ENCODE results near the gene XXYLT1.
"Not testable (repeated sequence)": the region's sequence is repeated elsewhere in the genome, so short reads cannot be mapped to it uniquely, and the experiment has no call there.

Gene XXYLT1

GRCh38 chr3:195226900-195227447, 44.0 kb downstream of the XXYLT1 start:
- DNase-seq (ENCODE audit: low read depth in 2 of 2), result no peak

- DNase-seq (ENCODE audit: low read depth in 2 of 2), result no peak
Observed at GRCh38 chr3:195226445-195226844, 44.5 kb downstream of the XXYLT1 start.

DNA sequence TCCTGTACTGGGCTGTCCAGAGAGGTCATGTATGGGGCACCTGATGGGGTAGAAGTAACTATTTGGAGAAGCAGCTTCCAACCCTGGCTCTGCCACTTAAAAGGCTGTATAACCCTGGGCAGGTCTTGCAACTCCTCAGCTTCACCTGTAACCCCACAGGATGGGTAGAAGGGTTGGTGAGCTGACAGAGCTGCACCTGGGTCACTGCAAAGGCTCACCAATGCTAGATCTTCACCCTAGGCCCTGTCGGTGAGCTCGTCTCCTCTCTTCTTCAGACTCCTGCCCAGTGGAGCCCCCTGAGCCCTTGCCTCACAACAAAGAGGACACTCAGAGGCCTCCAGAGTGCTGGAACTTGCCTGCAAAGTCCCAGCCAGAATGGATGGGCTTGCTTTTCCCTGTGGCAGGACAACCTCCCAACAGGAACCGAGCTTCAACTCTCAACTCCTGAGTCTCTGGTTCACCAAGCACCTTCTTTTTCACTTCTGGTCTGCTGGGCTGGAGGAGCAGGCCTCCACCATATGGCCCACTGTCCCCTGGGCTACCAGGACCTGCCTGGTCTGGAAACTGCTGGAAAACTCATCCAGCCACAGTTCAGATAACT, 45.9 kb downstream of the XXYLT1 start:
- DNase-seq (ENCODE audit: low read depth in 2 of 2), result no peak

- DNase-seq (ENCODE audit: low read depth in 2 of 2), result no peak
Observed at GRCh38 chr3:195224156-195224979, 46.6 kb downstream of the XXYLT1 start.

- no peak for DNase-seq (ENCODE audit: low read depth in 2 of 2)
Observed at GRCh38 chr3:195221876-195222617, 48.9 kb downstream of the XXYLT1 start.

DNA sequence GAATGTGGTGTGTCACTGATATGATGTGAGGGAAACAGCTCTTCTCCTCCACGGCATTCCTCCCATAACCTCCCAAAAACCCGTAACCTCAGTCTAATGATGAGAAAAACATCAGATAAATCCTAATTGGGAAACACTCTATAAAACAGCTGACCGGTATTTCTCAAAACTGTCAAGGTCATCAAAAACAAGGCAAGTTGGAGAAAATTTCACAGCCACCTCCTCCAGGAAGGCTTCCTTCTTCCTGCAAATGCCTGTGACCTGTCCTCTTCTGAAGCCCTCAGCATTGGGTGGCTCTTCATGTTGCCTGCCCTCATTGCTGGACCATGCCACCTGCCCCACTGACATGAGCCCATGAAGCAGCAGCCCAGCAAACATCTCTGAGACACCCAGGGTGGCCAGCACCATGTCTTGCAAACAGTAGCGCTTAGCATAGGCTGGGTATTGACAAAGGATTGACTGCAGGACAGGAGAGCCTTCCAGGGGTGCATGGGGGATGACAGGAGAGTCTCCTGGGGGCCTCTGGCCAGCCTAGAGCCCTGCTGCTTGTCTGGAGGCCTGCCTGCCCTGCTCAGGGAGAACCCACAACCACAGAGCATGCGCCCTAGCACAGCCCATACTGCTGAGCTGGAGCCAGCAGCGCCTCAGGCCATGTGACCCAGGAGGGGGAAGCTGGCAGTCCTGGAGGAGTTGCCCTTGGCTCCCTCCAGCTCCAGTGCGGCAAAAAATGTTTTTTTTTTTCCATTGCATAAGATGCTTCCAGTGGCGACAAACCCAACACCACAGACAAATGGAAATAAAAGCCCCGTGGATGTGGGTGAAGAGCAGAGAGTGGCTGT, 49.7 kb downstream of the XXYLT1 start:
- no peak for DNase-seq (ENCODE audit: low read depth in 2 of 2)

DNA sequence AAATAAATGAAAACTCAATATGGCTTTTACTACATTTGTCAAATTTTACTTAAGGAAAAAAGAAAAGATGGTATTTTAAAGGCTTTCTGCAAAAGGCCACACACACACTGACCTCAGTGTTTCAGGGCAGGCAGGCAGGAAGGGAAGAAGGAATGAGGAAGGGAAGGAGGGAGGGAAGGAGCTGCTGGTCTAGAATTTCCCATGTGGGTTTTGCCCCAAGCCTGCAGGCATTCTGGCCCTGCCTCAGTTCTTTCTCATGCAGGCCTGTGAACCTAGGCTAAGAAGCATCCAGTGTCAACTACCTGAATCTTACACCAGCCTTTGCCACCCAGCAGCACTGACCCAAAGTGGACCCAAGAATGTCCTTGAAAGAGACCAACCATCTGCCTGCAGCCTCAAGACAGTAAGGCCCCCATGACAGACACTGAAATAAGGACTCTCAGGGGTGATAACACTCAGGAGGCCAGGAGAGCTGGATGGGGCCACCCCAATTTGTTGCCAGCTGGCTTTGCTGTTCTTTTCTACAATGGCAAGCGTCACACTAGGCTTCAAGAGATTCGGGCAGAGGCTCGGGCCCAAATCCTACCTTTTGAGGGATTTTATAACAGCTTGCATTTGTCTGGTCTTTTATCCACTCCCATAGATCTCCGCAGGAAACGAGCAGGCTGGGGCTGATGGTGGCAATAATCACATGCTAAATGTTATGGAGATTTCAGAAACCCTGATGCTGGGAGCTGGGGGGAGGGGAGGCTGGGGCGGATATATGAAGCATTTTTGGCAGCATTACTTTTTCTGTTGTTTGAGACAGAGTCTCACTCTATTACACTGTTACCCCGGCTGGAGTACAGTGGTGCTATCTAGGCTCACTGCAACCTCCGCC, 51.4 kb downstream of the XXYLT1 start:
- no peak for DNase-seq (ENCODE audit: low read depth in 2 of 2)

GRCh38 chr3:195218331-195218730, 52.6 kb downstream of the XXYLT1 start:
- DNase-seq (ENCODE audit: low read depth in 2 of 2), result not testable (repeated sequence)

- DNase-seq (ENCODE audit: low read depth in 2 of 2), result not testable (repeated sequence)
Observed at GRCh38 chr3:195215576-195215975, 55.4 kb downstream of the XXYLT1 start.

DNA sequence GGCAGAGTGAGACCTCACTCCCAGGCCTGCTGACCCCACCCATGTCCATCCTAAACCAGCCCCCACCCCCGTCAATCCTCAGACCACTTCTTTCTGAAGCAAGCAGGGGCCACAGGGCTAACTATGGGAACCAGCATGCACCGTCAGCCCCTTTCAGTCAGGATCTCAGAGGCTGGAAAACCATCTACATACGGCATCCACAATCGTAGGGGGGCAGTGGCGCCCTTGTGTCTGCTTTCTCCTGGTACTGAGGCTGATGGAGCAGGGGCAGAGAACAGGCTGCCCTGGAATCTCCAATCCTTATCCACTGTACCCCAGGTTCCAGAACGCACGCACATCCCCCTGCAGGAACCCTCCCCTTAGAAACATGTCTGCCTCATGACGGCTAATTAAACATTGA, 56.6 kb downstream of the XXYLT1 start:
- no peak for DNase-seq (ENCODE audit: low read depth in 2 of 2)

- DNase-seq (ENCODE audit: low read depth in 2 of 2), result no peak
Observed at GRCh38 chr3:195213639-195214315, 57.2 kb downstream of the XXYLT1 start.

GRCh38 chr3:195212749-195213375, 58.1 kb downstream of the XXYLT1 start:
- DNase-seq (ENCODE audit: low read depth in 2 of 2), result no peak

GRCh38 chr3:195212033-195212748, 58.8 kb downstream of the XXYLT1 start:
- DNase-seq (ENCODE audit: low read depth in 2 of 2), result no peak

DNA sequence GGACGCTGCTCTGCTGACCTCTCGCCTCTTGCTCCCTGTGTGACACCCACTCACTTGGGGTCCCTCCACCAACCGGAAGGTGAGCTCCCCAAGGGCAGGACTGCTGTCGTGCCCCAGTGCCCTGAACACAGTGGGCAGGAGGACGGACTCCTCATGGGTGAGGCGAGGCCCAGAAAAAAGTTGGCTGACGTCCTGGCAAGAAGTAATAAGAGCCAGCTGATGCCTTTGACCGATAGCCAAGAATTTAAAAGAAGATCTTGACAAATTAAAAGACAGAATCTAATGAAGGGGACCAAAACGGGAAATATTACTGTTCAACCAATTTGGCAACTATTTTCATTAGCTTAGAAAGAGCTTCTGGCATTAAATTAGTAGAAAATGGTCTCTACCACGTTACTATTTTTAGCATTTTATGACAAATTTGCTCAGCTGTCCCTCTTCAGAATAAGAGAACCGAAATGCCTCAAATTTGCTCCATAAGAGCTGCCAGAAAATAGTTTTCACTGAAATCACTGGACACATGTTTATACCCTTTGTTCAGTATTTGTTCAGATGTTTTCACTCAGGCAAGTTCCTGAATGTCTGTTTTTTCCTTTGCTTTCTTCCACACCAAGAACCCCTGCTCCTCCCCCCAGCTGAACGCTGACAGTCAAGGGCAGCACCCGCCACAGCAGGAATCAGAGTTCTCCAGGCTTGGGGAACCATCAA, 60.5 kb downstream of the XXYLT1 start:
- no peak for DNase-seq (ENCODE audit: low read depth in 2 of 2)

GRCh38 chr3:195209847-195210265, 61.1 kb downstream of the XXYLT1 start:
- no peak for DNase-seq (ENCODE audit: low read depth in 2 of 2)

DNA sequence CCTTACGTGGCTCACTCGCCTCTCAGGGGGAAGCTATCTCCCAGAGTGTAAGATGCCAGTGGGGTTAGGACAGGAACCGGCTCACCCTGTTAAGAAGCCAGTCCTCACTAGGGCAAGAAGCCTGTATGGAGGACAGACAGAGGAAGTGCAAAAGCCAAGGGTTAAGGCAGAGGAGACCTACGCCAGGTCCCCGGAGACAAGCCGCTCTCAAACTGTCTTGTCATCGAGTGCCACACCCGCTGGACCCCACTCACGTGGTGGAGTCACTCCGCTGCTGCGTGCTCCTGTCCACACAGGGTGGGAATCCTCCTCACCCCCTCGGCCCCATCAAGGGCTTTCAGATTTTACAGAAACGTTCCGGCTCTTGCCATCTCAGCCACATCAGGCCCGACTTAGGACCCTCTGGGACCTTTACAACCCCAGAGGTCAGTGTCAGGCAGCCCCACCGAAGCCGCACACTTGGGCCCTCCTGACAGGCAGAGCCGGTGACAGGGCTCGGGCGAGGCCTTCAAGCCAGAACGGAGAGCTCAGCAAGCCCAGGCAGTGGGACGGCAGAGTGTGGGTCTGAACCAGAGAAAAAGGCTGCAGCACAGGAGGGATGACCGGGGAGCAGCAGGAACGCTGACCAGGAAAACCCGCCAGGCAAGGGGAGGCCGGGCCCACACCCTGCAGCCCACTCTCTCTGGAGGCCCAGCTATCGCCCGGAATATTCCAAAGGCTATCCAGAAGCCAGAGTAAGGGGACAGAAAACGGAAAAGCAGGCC, 61.7 kb downstream of the XXYLT1 start:
- no peak for DNase-seq (ENCODE audit: low read depth in 2 of 2)

GRCh38 chr3:195208631-195209030, 62.3 kb downstream of the XXYLT1 start:
- DNase-seq (ENCODE audit: low read depth in 2 of 2), result no peak
